Activated T-cell treated with anti-CD3 and anti-CD28 coated beads, Interleukin-2, amount 50 U/mL, for 24 hours (primary cell): ENCODE measurements around the gene DUSP8.

Experiments
- DNase-seq: peaks from one replicate; pipeline ENCODE4 v3.0.0-alpha.2; 2020
- H3K27ac Mint-ChIP-seq: 2 replicates; pipeline ENCODE4 v1.8.0; 2020; ENCODE audit warnings: mild to moderate bottlenecking, mixed read lengths
- H3K27me3 Mint-ChIP-seq: 2 replicates; pipeline ENCODE4 v1.8.0; 2020; ENCODE audit warnings: mixed read lengths
- H3K36me3 Mint-ChIP-seq: 2 replicates; pipeline ENCODE4 v1.8.0; 2020; ENCODE audit warnings: low read depth, mixed read lengths
- H3K4me1 Mint-ChIP-seq: 2 replicates; pipeline ENCODE4 v1.8.0; 2020; ENCODE audit warnings: low read depth, mixed read lengths
- H3K4me3 Mint-ChIP-seq: 2 replicates; pipeline ENCODE4 v1.8.0; 2020; ENCODE audit warnings: mild to moderate bottlenecking, moderate library complexity, mixed read lengths
- H3K9me3 Mint-ChIP-seq: 2 replicates; pipeline ENCODE4 v1.8.0; 2020; ENCODE audit warnings: mixed read lengths

Gene DUSP8

GRCh38 chr11:1565173-1565903, 6.7 kb downstream of the DUSP8 start:
- DNase-seq: no peak
- Mint-ChIP-seq H3K9me3 (no peaks in the 10 kb centered on the region), H3K4me3 (no peak overlapping the region), H3K4me1 (peaks cover 9% of the 10 kb centered on the region), H3K36me3 (peaks cover 6% of the 10 kb centered on the region), H3K27ac (no peak overlapping the region), H3K27me3 (no peaks in the 10 kb centered on the region)

- H3K27ac Mint-ChIP-seq: no peak overlapping the region
- no peaks in the 10 kb centered on the region for H3K27me3 Mint-ChIP-seq
- DNase-seq: no peak
- H3K4me1 Mint-ChIP-seq: peaks cover 7% of the 10 kb centered on the region
- no peak overlapping the region for H3K4me3 Mint-ChIP-seq
- peaks cover 6% of the 10 kb centered on the region for H3K36me3 Mint-ChIP-seq
- H3K9me3 Mint-ChIP-seq: no peaks in the 10 kb centered on the region
These were observed 7.4 kb downstream of the DUSP8 start for GRCh38 chr11:1564535-1565172.

GRCh38 chr11:1563697-1564534, 8.2 kb downstream of the DUSP8 start:
- Mint-ChIP-seq H3K9me3 (no peaks in the 10 kb centered on the region), H3K36me3 (peaks cover 6% of the 10 kb centered on the region), H3K4me3 (no peak overlapping the region), H3K27ac (no peak overlapping the region), H3K4me1 (peaks cover 3% of the 10 kb centered on the region), H3K27me3 (no peaks in the 10 kb centered on the region)
- DNase-seq: no peak

GRCh38 chr11:1563149-1563638, 8.9 kb downstream of the DUSP8 start:
- no peaks in the 10 kb centered on the region for H3K4me1 Mint-ChIP-seq
- H3K36me3 Mint-ChIP-seq: peaks cover 6% of the 10 kb centered on the region
- no peaks in the 10 kb centered on the region for H3K27me3 Mint-ChIP-seq
- DNase-seq: no peak
- no peaks in the 10 kb centered on the region for H3K9me3 Mint-ChIP-seq
- no peak overlapping the region for H3K4me3 Mint-ChIP-seq
- H3K27ac Mint-ChIP-seq: no peak overlapping the region

GRCh38 chr11:1562469-1563148, 9.5 kb downstream of the DUSP8 start:
- Mint-ChIP-seq H3K27me3 (no peaks in the 10 kb centered on the region), H3K9me3 (no peaks in the 10 kb centered on the region), H3K4me3 (no peak overlapping the region), H3K4me1 (no peaks in the 10 kb centered on the region), H3K36me3 (peaks cover 10% of the 10 kb centered on the region), H3K27ac (no peak overlapping the region)
- DNase-seq: no peak

GRCh38 chr11:1561955-1562354, 10.1 kb downstream of the DUSP8 start:
- H3K9me3 Mint-ChIP-seq: no peaks in the 10 kb centered on the region
- no peak overlapping the region for H3K4me3 Mint-ChIP-seq
- peaks cover 12% of the 10 kb centered on the region for H3K36me3 Mint-ChIP-seq
- no peaks in the 10 kb centered on the region for H3K4me1 Mint-ChIP-seq
- DNase-seq: no peak
- no peaks in the 10 kb centered on the region for H3K27me3 Mint-ChIP-seq
- H3K27ac Mint-ChIP-seq: no peak overlapping the region

GRCh38 chr11:1561266-1561665, 10.8 kb downstream of the DUSP8 start:
- Mint-ChIP-seq H3K4me1 (no peaks in the 10 kb centered on the region), H3K9me3 (no peaks in the 10 kb centered on the region), H3K27ac (no peak overlapping the region), H3K27me3 (no peaks in the 10 kb centered on the region), H3K4me3 (no peak overlapping the region), H3K36me3 (peaks cover 12% of the 10 kb centered on the region)
- DNase-seq: no peak

GRCh38 chr11:1560649-1561251, 11.3 kb downstream of the DUSP8 start:
- Mint-ChIP-seq H3K36me3 (peaks cover 12% of the 10 kb centered on the region), H3K27ac (no peak overlapping the region), H3K27me3 (no peaks in the 10 kb centered on the region), H3K4me1 (no peaks in the 10 kb centered on the region), H3K4me3 (no peak overlapping the region), H3K9me3 (no peaks in the 10 kb centered on the region)
- no peak for DNase-seq

- H3K9me3 Mint-ChIP-seq: no peaks in the 10 kb centered on the region
- DNase-seq: no peak
- H3K4me3 Mint-ChIP-seq: no peak overlapping the region
- peaks cover 12% of the 10 kb centered on the region for H3K36me3 Mint-ChIP-seq
- no peaks in the 10 kb centered on the region for H3K4me1 Mint-ChIP-seq
- H3K27me3 Mint-ChIP-seq: no peaks in the 10 kb centered on the region
- H3K27ac Mint-ChIP-seq: no peak overlapping the region
These were observed 11.9 kb downstream of the DUSP8 start for GRCh38 chr11:1560002-1560648.

GRCh38 chr11:1559111-1559951, 12.7 kb downstream of the DUSP8 start:
- no peaks in the 10 kb centered on the region for H3K27me3 Mint-ChIP-seq
- no peaks in the 10 kb centered on the region for H3K9me3 Mint-ChIP-seq
- no peaks in the 10 kb centered on the region for H3K4me1 Mint-ChIP-seq
- DNase-seq: no peak
- H3K36me3 Mint-ChIP-seq: peaks cover 12% of the 10 kb centered on the region
- H3K27ac Mint-ChIP-seq: no peak overlapping the region
- no peak overlapping the region for H3K4me3 Mint-ChIP-seq

GRCh38 chr11:1558775-1559110, 13.3 kb downstream of the DUSP8 start:
- DNase-seq: no peak
- H3K36me3 Mint-ChIP-seq: peaks cover 12% of the 10 kb centered on the region
- H3K27ac Mint-ChIP-seq: no peak overlapping the region
- H3K9me3 Mint-ChIP-seq: no peaks in the 10 kb centered on the region
- H3K4me1 Mint-ChIP-seq: no peaks in the 10 kb centered on the region
- peaks cover 2% of the 10 kb centered on the region for H3K27me3 Mint-ChIP-seq
- H3K4me3 Mint-ChIP-seq: no peak overlapping the region

- H3K9me3 Mint-ChIP-seq: no peaks in the 10 kb centered on the region
- H3K27me3 Mint-ChIP-seq: peaks cover 7% of the 10 kb centered on the region
- DNase-seq: no peak
- no peak overlapping the region for H3K27ac Mint-ChIP-seq
- no peaks in the 10 kb centered on the region for H3K4me1 Mint-ChIP-seq
- peaks cover 12% of the 10 kb centered on the region for H3K36me3 Mint-ChIP-seq
- no peak overlapping the region for H3K4me3 Mint-ChIP-seq
These were observed 13.9 kb downstream of the DUSP8 start for GRCh38 chr11:1557904-1558774.
